Gastroesophageal sphincter (tissue), 2 donors: ENCODE measurements around the gene PTGFR.

Source experiments
- EP300 ChIP-seq: sonication (generic); formaldehyde crosslinking; IDR thresholded peaks from one replicate; pipeline ENCODE4 v1.6.1; 2017; ENCODE audit warnings: antibody characterized with exemption, mild to moderate bottlenecking
- POLR2AphosphoS5 ChIP-seq: sonication (generic); formaldehyde crosslinking; IDR thresholded peaks from one replicate; pipeline ENCODE4 v1.6.1; 2017; ENCODE audit warnings: antibody characterized with exemption

GRCh38 chr1:78559680-78560079 is 68.9 kb downstream of the PTGFR start:
- TF ChIP-seq POLR2AphosphoS5 (no peak), EP300 (no peak)
